ENCODE results near the gene APBB2. TPM values are rescaled to one million over a fixed set of nuclear protein-coding genes. Genes with fewer than 3 reads are reported as not detected.
A peak's percentile ranks its signal among the peaks of the same experiment; 100 is the strongest.

Gene APBB2
- total and polyA plus RNA-seq, 8 donors, result 4.7 to 55.4 (median 23.1) TPM

DNA sequence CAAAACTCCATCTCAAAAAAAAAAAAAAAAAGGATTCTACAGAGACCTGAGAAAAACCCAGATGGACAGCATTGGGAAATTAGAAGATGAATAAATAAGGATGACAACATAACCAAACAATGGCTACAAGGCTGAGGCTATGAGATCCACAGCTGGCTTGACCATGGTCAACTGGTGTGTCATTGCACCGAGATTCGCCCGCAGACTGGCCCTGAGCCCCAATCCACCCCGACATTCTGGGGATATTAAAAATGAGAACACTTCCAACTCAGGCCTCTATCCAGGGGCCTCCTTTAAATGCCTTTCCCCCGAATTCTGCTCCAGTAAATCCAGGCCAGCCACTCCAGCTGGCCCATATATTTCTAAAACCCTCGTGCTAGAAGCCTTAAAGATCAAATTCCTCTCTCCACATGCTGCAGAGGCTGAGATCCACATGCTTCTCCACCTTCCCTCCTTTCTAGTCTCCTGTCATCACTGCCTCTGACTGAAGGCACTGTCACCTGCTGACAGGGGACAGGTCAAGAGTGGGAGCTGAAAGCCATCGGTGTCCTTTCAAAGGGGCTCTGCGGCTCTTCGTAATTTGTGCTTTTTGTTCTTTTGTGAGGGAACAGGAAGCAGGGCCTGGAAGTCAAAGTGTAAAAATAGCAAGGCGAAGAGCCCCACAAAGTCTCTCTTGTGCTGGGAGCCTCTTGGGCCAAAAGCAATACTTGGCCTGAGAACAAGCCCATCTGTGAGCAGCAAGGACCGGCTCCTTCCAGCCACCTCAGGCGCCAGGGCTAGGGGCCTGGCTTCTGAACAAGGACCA is 260.9 kb downstream of the APBB2 start:
- no peak overlapping the region for H3K4me3 ChIP-seq
- no peaks in the 10 kb centered on the region for H3K36me3 ChIP-seq
- no peaks in the 10 kb centered on the region for H3K27me3 ChIP-seq
- TF ChIP-seq EP300 (IDR thresholded peaks at IDR 0.05), result no peak
- TF ChIP-seq CTCF (IDR thresholded peaks at IDR 0.05), result no peak
- no peak for TF ChIP-seq POLR2AphosphoS5 (IDR thresholded peaks at IDR 0.05)
- TF ChIP-seq POLR2A (IDR thresholded peaks at IDR 0.05), result no peak
- peaks cover 4 to 49% (median 15%) of the 10 kb centered on the region in 4 donors for H3K4me1 ChIP-seq
- peak in 1 of 2 donors; percentile 66 for DNase-seq
- no peaks in the 10 kb centered on the region for H3K9me3 ChIP-seq
- WGBS, 5 donors, result 58 to 79% (median 74%) methylated on average over 11 to 12 of the region's 12 CpGs
- intact Hi-C loops (cut with DNase I; ENCODE audit: low total_unique reads), result no loop called here
- peak overlapping the region in 4 of 5 donors; percentile 44 to 76 (median 66) for H3K27ac ChIP-seq

DNA sequence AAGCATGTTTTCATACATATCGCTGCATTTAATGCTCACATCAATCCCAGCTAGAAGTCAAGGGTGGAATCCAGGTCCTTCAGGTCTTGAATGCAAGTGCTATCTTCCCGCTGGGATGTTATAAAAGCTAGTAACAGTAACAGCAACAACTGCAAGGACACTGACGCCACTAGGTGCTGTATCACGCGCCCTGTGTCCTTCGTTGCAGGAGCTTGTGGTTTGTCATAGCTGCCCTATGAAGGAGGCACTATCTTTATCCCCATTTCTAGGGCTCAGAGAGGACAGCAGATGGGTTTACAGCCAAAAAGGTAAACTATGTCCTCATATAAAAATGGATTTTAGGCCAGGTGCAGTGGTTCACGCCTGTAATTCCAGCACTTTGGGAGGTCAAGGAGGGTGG is 261.7 kb downstream of the APBB2 start:
- peak overlapping the region in 1 of 5 donors; percentile 68 for H3K27ac ChIP-seq
- intact Hi-C loops (cut with DNase I; ENCODE audit: low total_unique reads), result no loop called here
- no peak for TF ChIP-seq EP300 (IDR thresholded peaks at IDR 0.05)
- no peak for TF ChIP-seq POLR2A (IDR thresholded peaks at IDR 0.05)
- TF ChIP-seq POLR2AphosphoS5 (IDR thresholded peaks at IDR 0.05), result no peak
- TF ChIP-seq CTCF (IDR thresholded peaks at IDR 0.05), result no peak

GRCh38 chr4:40952217-40952616 is 262.1 kb downstream of the APBB2 start:
- 88 to 99% (median 94%) methylated on average over 4 of the region's 4 CpGs for WGBS, 5 donors
- DNase-seq, result no peak
- H3K4me1 ChIP-seq, result peaks cover 4 to 52% (median 15%) of the 10 kb centered on the region in 4 donors
- no peaks in the 10 kb centered on the region for H3K27me3 ChIP-seq
- no peak overlapping the region for H3K4me3 ChIP-seq
- H3K9me3 ChIP-seq, result no peaks in the 10 kb centered on the region
- no peaks in the 10 kb centered on the region for H3K36me3 ChIP-seq
- intact Hi-C loops (cut with DNase I; ENCODE audit: low total_unique reads), result no loop called here
- no peak for TF ChIP-seq CTCF (IDR thresholded peaks at IDR 0.05)
- TF ChIP-seq POLR2A (IDR thresholded peaks at IDR 0.05), result no peak
- TF ChIP-seq EP300 (IDR thresholded peaks at IDR 0.05), result no peak
- TF ChIP-seq POLR2AphosphoS5 (IDR thresholded peaks at IDR 0.05), result no peak
- no peak overlapping the region for H3K27ac ChIP-seq

More for the DNA sequence above, 261.7 kb downstream of the APBB2 start:
- Histone ChIP-seq H3K9me3 (no peaks in the 10 kb centered on the region), H3K27me3 (no peaks in the 10 kb centered on the region), H3K36me3 (no peaks in the 10 kb centered on the region), H3K4me1 (peaks cover 4 to 56% (median 15%) of the 10 kb centered on the region in 4 donors), H3K4me3 (no peak overlapping the region)
- DNase-seq, result no peak
- WGBS, 5 donors, result 91 to 97% (median 93%) methylated on average over 7 of the region's 7 CpGs

- no peak overlapping the region for H3K4me3 ChIP-seq
- TF ChIP-seq POLR2A (IDR thresholded peaks at IDR 0.05) (no peak), CTCF (IDR thresholded peaks at IDR 0.05) (no peak), POLR2AphosphoS5 (IDR thresholded peaks at IDR 0.05) (no peak), EP300 (IDR thresholded peaks at IDR 0.05) (no peak)
- 91 to 96% (median 95%) methylated on average over 5 of the region's 5 CpGs for WGBS, 5 donors
- H3K36me3 ChIP-seq, result no peaks in the 10 kb centered on the region
- H3K9me3 ChIP-seq, result no peaks in the 10 kb centered on the region
- H3K27me3 ChIP-seq, result no peaks in the 10 kb centered on the region
- no peak overlapping the region for H3K27ac ChIP-seq
- DNase-seq, result no peak
- intact Hi-C loops (cut with DNase I; ENCODE audit: low total_unique reads), result no loop called here
- peaks cover 4 to 40% (median 12%) of the 10 kb centered on the region in 4 donors for H3K4me1 ChIP-seq
Measured at GRCh38 chr4:40951026-40951425, 263.3 kb downstream of the APBB2 start.
